ENCODE results near the gene SMYD3. TPM values are rescaled to one million over a fixed set of nuclear protein-coding genes. Genes with fewer than 3 reads are reported as not detected.

Gene SMYD3
- total RNA-seq, 4 donors from 2014 or later: 12.0 to 15.0 (median 13.2) TPM

GRCh38 chr1:246162560-246162959 is 344.5 kb downstream of the SMYD3 start:
- WGBS: 100% methylated on average over 1 of the region's 1 CpG
- no peaks in the 10 kb centered on the region for H3K9me3 ChIP-seq
- H3K27me3 ChIP-seq: no peaks in the 10 kb centered on the region
- TF ChIP-seq CTCF (IDR thresholded peaks at IDR 0.05) (no peak), POLR2AphosphoS5 (IDR thresholded peaks at IDR 0.05) (no peak), POLR2A (IDR thresholded peaks at IDR 0.05; ENCODE audit: low read depth) (no peak), EP300 (IDR thresholded peaks at IDR 0.05) (no peak)
- H3K36me3 ChIP-seq: no peaks in the 10 kb centered on the region
- no peak overlapping the region for H3K27ac ChIP-seq (replicated peaks in 1 of 4)
- DNase-seq (ENCODE audit: extremely low spot score): peak; percentile 17
- no peak overlapping the region for H3K4me3 ChIP-seq
- intact Hi-C loops (cut with DNase I): no loop called here
- H3K4me1 ChIP-seq: peaks cover 0 to 4% (median 0%) of the 10 kb centered on the region in 4 donors

GRCh38 chr1:246161626-246162025 is 345.5 kb downstream of the SMYD3 start:
- H3K27ac ChIP-seq (replicated peaks in 1 of 4): no peak overlapping the region
- intact Hi-C loops (cut with DNase I): no loop called here
- no peak for TF ChIP-seq POLR2A (IDR thresholded peaks at IDR 0.05; ENCODE audit: low read depth)
- no peak for TF ChIP-seq EP300 (IDR thresholded peaks at IDR 0.05)
- TF ChIP-seq POLR2AphosphoS5 (IDR thresholded peaks at IDR 0.05): no peak
- TF ChIP-seq CTCF (IDR thresholded peaks at IDR 0.05): no peak
- H3K27me3 ChIP-seq: no peaks in the 10 kb centered on the region
- WGBS: 100% methylated on average over 1 of the region's 1 CpG
- no peaks in the 10 kb centered on the region for H3K36me3 ChIP-seq
- no peaks in the 10 kb centered on the region for H3K9me3 ChIP-seq
- no peak overlapping the region for H3K4me3 ChIP-seq
- DNase-seq (ENCODE audit: extremely low spot score): peak; percentile 47
- H3K4me1 ChIP-seq: peaks cover 0 to 5% (median 2%) of the 10 kb centered on the region in 4 donors

GRCh38 chr1:246160905-246161304 is 346.2 kb downstream of the SMYD3 start:
- H3K36me3 ChIP-seq: no peaks in the 10 kb centered on the region
- H3K27me3 ChIP-seq: no peaks in the 10 kb centered on the region
- WGBS: 90% methylated on average over 10 of the region's 10 CpGs
- peak; percentile 90 for DNase-seq (ENCODE audit: extremely low spot score)
- H3K9me3 ChIP-seq: no peaks in the 10 kb centered on the region
- peaks cover 0 to 12% (median 2%) of the 10 kb centered on the region in 4 donors for H3K4me1 ChIP-seq
- TF ChIP-seq CTCF (IDR thresholded peaks at IDR 0.05): no peak
- TF ChIP-seq POLR2A (IDR thresholded peaks at IDR 0.05; ENCODE audit: low read depth): no peak
- no peak for TF ChIP-seq EP300 (IDR thresholded peaks at IDR 0.05)
- TF ChIP-seq POLR2AphosphoS5 (IDR thresholded peaks at IDR 0.05): no peak
- no peak overlapping the region for H3K4me3 ChIP-seq
- H3K27ac ChIP-seq (replicated peaks in 1 of 4): no peak overlapping the region
- intact Hi-C loops (cut with DNase I): no loop called here

- Histone ChIP-seq H3K9me3 (no peaks in the 10 kb centered on the region), H3K4me3 (no peak overlapping the region), H3K27me3 (no peaks in the 10 kb centered on the region), H3K36me3 (no peaks in the 10 kb centered on the region), H3K27ac (replicated peaks in 1 of 4) (no peak overlapping the region), H3K4me1 (peaks cover 0 to 16% (median 2%) of the 10 kb centered on the region in 4 donors)
- no peak for TF ChIP-seq CTCF (IDR thresholded peaks at IDR 0.05)
- no peak for TF ChIP-seq EP300 (IDR thresholded peaks at IDR 0.05)
- TF ChIP-seq POLR2A (IDR thresholded peaks at IDR 0.05; ENCODE audit: low read depth): no peak
- no peak for TF ChIP-seq POLR2AphosphoS5 (IDR thresholded peaks at IDR 0.05)
- intact Hi-C loops (cut with DNase I): no loop called here
- 79% methylated on average over 4 of the region's 4 CpGs for WGBS
- DNase-seq (ENCODE audit: extremely low spot score): peak; percentile 78
Observed at GRCh38 chr1:246160374-246160773, 346.7 kb downstream of the SMYD3 start.
